ENCODE data around the gene MYO1D.

GRCh38 chr17:32824334-32824733 lies 52.6 kb downstream of the MYO1D start:
- TF ChIP-seq, protein P1, sequence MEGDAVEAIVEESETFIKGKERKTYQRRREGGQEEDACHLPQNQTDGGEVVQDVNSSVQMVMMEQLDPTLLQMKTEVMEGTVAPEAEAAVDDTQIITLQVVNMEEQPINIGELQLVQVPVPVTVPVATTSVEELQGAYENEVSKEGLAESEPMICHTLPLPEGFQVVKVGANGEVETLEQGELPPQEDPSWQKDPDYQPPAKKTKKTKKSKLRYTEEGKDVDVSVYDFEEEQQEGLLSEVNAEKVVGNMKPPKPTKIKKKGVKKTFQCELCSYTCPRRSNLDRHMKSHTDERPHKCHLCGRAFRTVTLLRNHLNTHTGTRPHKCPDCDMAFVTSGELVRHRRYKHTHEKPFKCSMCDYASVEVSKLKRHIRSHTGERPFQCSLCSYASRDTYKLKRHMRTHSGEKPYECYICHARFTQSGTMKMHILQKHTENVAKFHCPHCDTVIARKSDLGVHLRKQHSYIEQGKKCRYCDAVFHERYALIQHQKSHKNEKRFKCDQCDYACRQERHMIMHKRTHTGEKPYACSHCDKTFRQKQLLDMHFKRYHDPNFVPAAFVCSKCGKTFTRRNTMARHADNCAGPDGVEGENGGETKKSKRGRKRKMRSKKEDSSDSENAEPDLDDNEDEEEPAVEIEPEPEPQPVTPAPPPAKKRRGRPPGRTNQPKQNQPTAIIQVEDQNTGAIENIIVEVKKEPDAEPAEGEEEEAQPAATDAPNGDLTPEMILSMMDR (conservative IDR thresholded peaks at IDR 0.05; ENCODE audit: low read length), result no peak
- no peak for TF ChIP-seq EZH2phosphoT487 (IDR thresholded peaks at IDR 0.05; ENCODE audit: borderline replicate concordance, low read depth, low read length)
